WERI-Rb-1 (cell line): ENCODE data around the gene POLE.

Experiments used
- DNase-seq: peaks from one replicate; pipeline ENCODE4 v3.0.0-alpha.2; 2020
- H3K27ac ChIP-seq: fragments of 250-450 bp; sonication (Bioruptor Pico); 2 replicates; pipeline ENCODE4 v1.5.1; 2020; ENCODE audit warnings: mild to moderate bottlenecking, moderate library complexity
- H3K27me3 ChIP-seq: fragments of 250-450 bp; sonication (Bioruptor Pico); 2 replicates; pipeline ENCODE4 v1.5.1; 2021; ENCODE audit warnings: mild to moderate bottlenecking, low read depth, moderate library complexity; ENCODE audit not compliant: insufficient read depth, severe bottlenecking
- H3K36me3 ChIP-seq: fragments of 250-450 bp; sonication (Bioruptor Pico); 2 replicates; pipeline ENCODE4 v1.5.1; 2020; ENCODE audit warnings: mild to moderate bottlenecking, moderate library complexity
- H3K4me3 ChIP-seq: 2 replicates; pipeline ENCODE4 v1.5.1; 2011; ENCODE audit warnings: low read depth, mild to moderate bottlenecking, control low read depth, low read length
- H3K9me3 ChIP-seq: fragments of 250-450 bp; sonication (Bioruptor Pico); 2 replicates; pipeline ENCODE4 v1.5.1; 2021; ENCODE audit warnings: mild to moderate bottlenecking, moderate library complexity; ENCODE audit not compliant: severe bottlenecking
- CTCF ChIP-seq: IDR thresholded peaks from 2 replicates; pipeline ENCODE4 v1.5.1; 2011; ENCODE audit warnings: low read depth, mild to moderate bottlenecking, control low read depth, inconsistent platforms, low read length

Gene POLE

GRCh38 chr12:132577191-132577920, 109.8 kb downstream of the POLE start:
- H3K9me3 ChIP-seq = no peaks in the 10 kb centered on the region
- TF ChIP-seq CTCF = no peak

GRCh38 chr12:132576701-132577100, 110.4 kb downstream of the POLE start:
- TF ChIP-seq CTCF = no peak
- DNase-seq = no peak
- H3K27ac ChIP-seq = no peak overlapping the region
- peaks cover 90% of the 10 kb centered on the region for H3K36me3 ChIP-seq
- H3K27me3 ChIP-seq = no peaks in the 10 kb centered on the region
- no peaks in the 10 kb centered on the region for H3K9me3 ChIP-seq
- no peak overlapping the region for H3K4me3 ChIP-seq

More at GRCh38 chr12:132577191-132577920, 109.8 kb downstream of the POLE start:
- Histone ChIP-seq H3K27me3 (no peaks in the 10 kb centered on the region), H3K27ac (no peak overlapping the region), H3K36me3 (peaks cover 87% of the 10 kb centered on the region), H3K4me3 (no peak overlapping the region)
- no peak for DNase-seq

GRCh38 chr12:132575661-132576060, 111.5 kb downstream of the POLE start:
- DNase-seq = no peak
- no peaks in the 10 kb centered on the region for H3K9me3 ChIP-seq
- no peak for TF ChIP-seq CTCF
- H3K36me3 ChIP-seq = peaks cover 89% of the 10 kb centered on the region
- H3K4me3 ChIP-seq = no peak overlapping the region
- H3K27me3 ChIP-seq = no peaks in the 10 kb centered on the region
- no peak overlapping the region for H3K27ac ChIP-seq

GRCh38 chr12:132574271-132574996, 112.7 kb downstream of the POLE start:
- Histone ChIP-seq H3K9me3 (no peaks in the 10 kb centered on the region), H3K4me3 (no peak overlapping the region), H3K36me3 (peaks cover 87% of the 10 kb centered on the region), H3K27me3 (no peaks in the 10 kb centered on the region), H3K27ac (no peak overlapping the region)
- DNase-seq = no peak
- no peak for TF ChIP-seq CTCF
